CD14-positive monocyte (primary cell): ENCODE data around the gene EPHA6. TPM values are rescaled to one million over a fixed set of nuclear protein-coding genes. Genes with fewer than 3 reads are reported as not detected.

ENCODE experiments used
- DNase-seq, 3 donors: peaks; one replicate each; pipeline ENCODE4 v3.0.0-alpha.2; 2011 to 2022
- H2AFZ ChIP-seq: 2 replicates; pipeline ENCODE4 v1.6.0; 2012; ENCODE audit warnings: mild to moderate bottlenecking, low read depth, low read length, inconsistent platforms; ENCODE audit not compliant: insufficient read depth, poor library complexity, severe bottlenecking
- H3K27ac ChIP-seq, 2 donors: 1 replicate in 1 of 2; 2 replicates in 1 of 2; pipeline ENCODE4 v1.5.1; 2012 to 2013; ENCODE audit warnings: low read length in 2 of 2, control low read depth in 1 of 2, inconsistent platforms in 1 of 2, low read depth in 1 of 2, mild to moderate bottlenecking in 1 of 2
- H3K27me3 ChIP-seq, 2 donors: one replicate each; pipeline versions ENCODE4 v1.6.0 to v1.6.1; 2011 to 2013; ENCODE audit warnings: low read length in 2 of 2; ENCODE audit not compliant: control insufficient read depth in 2 of 2, insufficient read depth in 2 of 2
- H3K36me3 ChIP-seq, 2 donors: replicated peaks in 1 of 2; 1 replicate in 1 of 2; 2 replicates in 1 of 2; pipeline versions ENCODE4 v1.5.1 to v1.6.1; 2012 to 2013; ENCODE audit warnings: low read length in 2 of 2, control low read depth in 1 of 2, inconsistent platforms in 1 of 2, mild to moderate bottlenecking in 1 of 2; ENCODE audit not compliant: insufficient read depth in 2 of 2, control insufficient read depth in 1 of 2
- H3K4me1 ChIP-seq, 2 donors: 1 replicate in 1 of 2; 2 replicates in 1 of 2; pipeline versions ENCODE4 v1.5.1 to v1.6.1; 2012 to 2013; ENCODE audit warnings: low read length in 2 of 2, control low read depth in 1 of 2, inconsistent platforms in 1 of 2, mild to moderate bottlenecking in 1 of 2, moderate library complexity in 1 of 2; ENCODE audit not compliant: insufficient read depth in 2 of 2, control insufficient read depth in 1 of 2
- H3K4me2 ChIP-seq: replicated peaks from 2 replicates; pipeline ENCODE3; 2012; ENCODE audit warnings: low read length, moderate library complexity, mild to moderate bottlenecking; ENCODE audit not compliant: poor library complexity, severe bottlenecking; ENCODE audit errors: extremely low read depth
- H3K4me3 ChIP-seq, 3 experiments: fragments of 200-600 bp in 1 of 3; sonication (generic) in 1 of 3; replicated peaks in 1 of 3; 1 replicate in 2 of 3; 2 replicates in 1 of 3; pipeline ENCODE4 v1.5.1; 2011 to 2013; ENCODE audit warnings: low read length in 3 of 3, mild to moderate bottlenecking in 3 of 3, control low read depth in 2 of 3, low read depth in 2 of 3, inconsistent platforms in 1 of 3, moderate library complexity in 1 of 3
- H3K79me2 ChIP-seq: 2 replicates; pipeline ENCODE4 v1.6.0; 2012; ENCODE audit warnings: mild to moderate bottlenecking, control low read depth, inconsistent platforms, low read length, moderate library complexity; ENCODE audit not compliant: insufficient read depth
- H3K9ac ChIP-seq: 2 replicates; pipeline ENCODE4 v1.6.0; 2017; ENCODE audit warnings: low read length, mild to moderate bottlenecking; ENCODE audit not compliant: insufficient read depth, poor library complexity, severe bottlenecking
- H3K9me3 ChIP-seq, 2 donors: replicated peaks in 1 of 2; 1 replicate in 1 of 2; 2 replicates in 1 of 2; pipeline versions ENCODE4 v1.5.1 to v1.6.1; 2012 to 2013; ENCODE audit warnings: low read length in 2 of 2, control low read depth in 1 of 2; ENCODE audit not compliant: control insufficient read depth in 1 of 2, insufficient read depth in 1 of 2
- H4K20me1 ChIP-seq: 2 replicates; pipeline ENCODE4 v1.6.0; 2012; ENCODE audit warnings: mild to moderate bottlenecking, low read length, control low read depth, moderate library complexity; ENCODE audit not compliant: insufficient read depth
- H3K27ac Mint-ChIP-seq, 7 donors: one replicate each; pipeline ENCODE4 v1.8.0; 2020; ENCODE audit warnings: mild to moderate bottlenecking in 7 of 7, mixed read lengths in 7 of 7, moderate library complexity in 6 of 7, inconsistent platforms in 2 of 7
- H3K27me3 Mint-ChIP-seq, 3 donors: one replicate each; pipeline ENCODE4 v1.8.0; 2021 to 2022; ENCODE audit warnings: low read depth in 3 of 3, mild to moderate bottlenecking in 3 of 3, mixed read lengths in 3 of 3, moderate library complexity in 3 of 3, inconsistent platforms in 1 of 3
- H3K36me3 Mint-ChIP-seq, 2 donors: one replicate each; pipeline ENCODE4 v1.8.0; 2020; ENCODE audit warnings: mixed read lengths in 2 of 2, inconsistent platforms in 1 of 2, mild to moderate bottlenecking in 1 of 2
- H3K4me1 Mint-ChIP-seq: one replicate; pipeline ENCODE4 v1.8.0; 2020; ENCODE audit warnings: mild to moderate bottlenecking, mixed read lengths
- H3K4me3 Mint-ChIP-seq, 2 donors: one replicate each; pipeline ENCODE4 v1.8.0; 2020; ENCODE audit warnings: mild to moderate bottlenecking in 2 of 2, mixed read lengths in 2 of 2, moderate library complexity in 1 of 2
- H3K9me3 Mint-ChIP-seq, 7 donors: one replicate each; pipeline ENCODE4 v1.8.0; 2020 to 2022; ENCODE audit warnings: mixed read lengths in 7 of 7, mild to moderate bottlenecking in 6 of 7, moderate library complexity in 6 of 7, inconsistent platforms in 2 of 7
- WGBS: methylation state at CpG from one replicate; pipeline ENCODE4 v1.1.5; 2013; ENCODE audit warnings: missing lambda C conversion rate; ENCODE audit not compliant: insufficient coverage; 5-methylcytosine and 5-hydroxymethylcytosine counted together
- intact Hi-C, 2 donors: fragments of 100-400 bp; cut with micrococcal nuclease; formaldehyde crosslinking; loops; one replicate each; pipeline versions ENCODE4 v1.15.0 to v1.15.1; 2023
- polyA plus RNA-seq, 3 donors: library from polyadenylated mRNA; depleted of rRNA in 1 of 3; unstranded in 2 of 3; stranded (reverse) in 1 of 3; fragments of 300-500 nt in 2 of 3; fragments of >200 nt in 1 of 3; fragmentation: Illumina TruSeq in 2 of 3; gene quantifications; 1 replicate in 2 of 3; 2 replicates in 1 of 3; pipeline ENCODE4 v1.2.3, GENCODE V29; 2012 to 2021
- TF ChIP-seq, protein P1 (sequence below): fragments of 200-600 bp; IDR thresholded peaks from one replicate; pipeline ENCODE4 v1.8.0; 2022; ENCODE audit warnings: antibody characterized with exemption, mild to moderate bottlenecking

Gene EPHA6
- polyA plus RNA-seq, 3 donors = not detected

- no peak overlapping the region for H3K9ac ChIP-seq
- H3K79me2 ChIP-seq = no peaks in the 10 kb centered on the region
- TF ChIP-seq, protein P1, sequence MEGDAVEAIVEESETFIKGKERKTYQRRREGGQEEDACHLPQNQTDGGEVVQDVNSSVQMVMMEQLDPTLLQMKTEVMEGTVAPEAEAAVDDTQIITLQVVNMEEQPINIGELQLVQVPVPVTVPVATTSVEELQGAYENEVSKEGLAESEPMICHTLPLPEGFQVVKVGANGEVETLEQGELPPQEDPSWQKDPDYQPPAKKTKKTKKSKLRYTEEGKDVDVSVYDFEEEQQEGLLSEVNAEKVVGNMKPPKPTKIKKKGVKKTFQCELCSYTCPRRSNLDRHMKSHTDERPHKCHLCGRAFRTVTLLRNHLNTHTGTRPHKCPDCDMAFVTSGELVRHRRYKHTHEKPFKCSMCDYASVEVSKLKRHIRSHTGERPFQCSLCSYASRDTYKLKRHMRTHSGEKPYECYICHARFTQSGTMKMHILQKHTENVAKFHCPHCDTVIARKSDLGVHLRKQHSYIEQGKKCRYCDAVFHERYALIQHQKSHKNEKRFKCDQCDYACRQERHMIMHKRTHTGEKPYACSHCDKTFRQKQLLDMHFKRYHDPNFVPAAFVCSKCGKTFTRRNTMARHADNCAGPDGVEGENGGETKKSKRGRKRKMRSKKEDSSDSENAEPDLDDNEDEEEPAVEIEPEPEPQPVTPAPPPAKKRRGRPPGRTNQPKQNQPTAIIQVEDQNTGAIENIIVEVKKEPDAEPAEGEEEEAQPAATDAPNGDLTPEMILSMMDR = no peak
- Mint-ChIP-seq H3K27ac (no peak overlapping the region), H3K27me3 (no peaks in the 10 kb centered on the region), H3K4me3 (no peak overlapping the region), H3K9me3 (peaks cover 0 to 6% (median 0%) of the 10 kb centered on the region in 7 donors), H3K4me1 (no peaks in the 10 kb centered on the region), H3K36me3 (no peaks in the 10 kb centered on the region)
- H3K36me3 ChIP-seq = no peaks in the 10 kb centered on the region
- H3K4me1 ChIP-seq = no peaks in the 10 kb centered on the region
- no peaks in the 10 kb centered on the region for H3K27me3 ChIP-seq
- H3K9me3 ChIP-seq = no peaks in the 10 kb centered on the region
- H2AFZ ChIP-seq = no peak overlapping the region
- H3K4me2 ChIP-seq = no peak overlapping the region
- intact Hi-C loops = no loop called here
- no peaks in the 10 kb centered on the region for H4K20me1 ChIP-seq
- WGBS = no CpG with 5 or more reads among the region's 3 CpGs
- H3K4me3 ChIP-seq = no peak overlapping the region
- no peak overlapping the region for H3K27ac ChIP-seq
- DNase-seq = no peak
Measured at GRCh38 chr3:97579365-97579764, 765.0 kb downstream of the EPHA6 start.

- no peak overlapping the region for H3K4me2 ChIP-seq
- Mint-ChIP-seq H3K36me3 (no peaks in the 10 kb centered on the region), H3K9me3 (peaks cover 0 to 7% (median 0%) of the 10 kb centered on the region in 7 donors), H3K27ac (no peak overlapping the region), H3K4me1 (no peaks in the 10 kb centered on the region), H3K4me3 (no peak overlapping the region), H3K27me3 (no peaks in the 10 kb centered on the region)
- no peaks in the 10 kb centered on the region for H3K36me3 ChIP-seq
- no peaks in the 10 kb centered on the region for H3K79me2 ChIP-seq
- no peak overlapping the region for H2AFZ ChIP-seq
- H3K9me3 ChIP-seq = peaks cover 8 to 11% of the 10 kb centered on the region in 2 donors
- intact Hi-C loops = no loop called here
- no peaks in the 10 kb centered on the region for H3K27me3 ChIP-seq
- H3K4me3 ChIP-seq = no peak overlapping the region
- WGBS = no CpG with 5 or more reads among the region's 2 CpGs
- no peak overlapping the region for H3K27ac ChIP-seq
- no peak overlapping the region for H3K9ac ChIP-seq
- no peaks in the 10 kb centered on the region for H3K4me1 ChIP-seq
- no peak for DNase-seq
- TF ChIP-seq, protein P1 = no peak
- H4K20me1 ChIP-seq = no peaks in the 10 kb centered on the region
Measured at GRCh38 chr3:97610626-97611025, 796.2 kb downstream of the EPHA6 start.
